ENCODE data around the gene ZNF611.
"Not testable (repeated sequence)": the region's sequence is repeated elsewhere in the genome, so short reads cannot be mapped to it uniquely, and the experiment has no call there.

- not testable (repeated sequence) for TF ChIP-seq CTCF, EZH2 (IDR thresholded peaks at IDR 0.05)
These were observed 45.7 kb downstream of the ZNF611 start for GRCh38 chr19:52688925-52689796.
